ENCODE measurements around the gene ZNF182.

DNA sequence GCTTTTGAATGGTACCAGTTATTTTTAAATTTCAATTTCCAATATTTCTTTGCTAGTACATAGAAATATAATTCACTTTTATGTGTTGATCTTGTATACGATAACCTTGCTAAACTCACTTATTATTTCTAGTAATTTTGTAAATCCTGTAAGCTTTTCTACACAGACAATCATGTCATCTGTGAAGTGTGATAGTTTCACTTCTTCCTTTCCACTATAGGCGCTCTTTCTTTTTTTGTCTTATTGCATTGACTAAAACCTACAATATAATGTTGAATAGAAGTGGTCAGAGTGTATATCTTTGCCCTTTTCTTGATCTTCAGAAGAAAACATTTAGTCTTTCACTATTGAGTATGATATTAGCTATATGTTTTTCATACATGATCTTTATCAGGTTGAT is 76.6 kb downstream of the ZNF182 start:
- TF ChIP-seq, protein P1, sequence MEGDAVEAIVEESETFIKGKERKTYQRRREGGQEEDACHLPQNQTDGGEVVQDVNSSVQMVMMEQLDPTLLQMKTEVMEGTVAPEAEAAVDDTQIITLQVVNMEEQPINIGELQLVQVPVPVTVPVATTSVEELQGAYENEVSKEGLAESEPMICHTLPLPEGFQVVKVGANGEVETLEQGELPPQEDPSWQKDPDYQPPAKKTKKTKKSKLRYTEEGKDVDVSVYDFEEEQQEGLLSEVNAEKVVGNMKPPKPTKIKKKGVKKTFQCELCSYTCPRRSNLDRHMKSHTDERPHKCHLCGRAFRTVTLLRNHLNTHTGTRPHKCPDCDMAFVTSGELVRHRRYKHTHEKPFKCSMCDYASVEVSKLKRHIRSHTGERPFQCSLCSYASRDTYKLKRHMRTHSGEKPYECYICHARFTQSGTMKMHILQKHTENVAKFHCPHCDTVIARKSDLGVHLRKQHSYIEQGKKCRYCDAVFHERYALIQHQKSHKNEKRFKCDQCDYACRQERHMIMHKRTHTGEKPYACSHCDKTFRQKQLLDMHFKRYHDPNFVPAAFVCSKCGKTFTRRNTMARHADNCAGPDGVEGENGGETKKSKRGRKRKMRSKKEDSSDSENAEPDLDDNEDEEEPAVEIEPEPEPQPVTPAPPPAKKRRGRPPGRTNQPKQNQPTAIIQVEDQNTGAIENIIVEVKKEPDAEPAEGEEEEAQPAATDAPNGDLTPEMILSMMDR (IDR thresholded peaks at IDR 0.05): no peak
- no peak for TF ChIP-seq POLR2A (IDR thresholded peaks at IDR 0.05)
